ENCODE data around the gene SRGAP1.

Gene SRGAP1

GRCh38 chr12:64178122-64178521, 333.6 kb downstream of the SRGAP1 start:
- Histone ChIP-seq H3K9ac (ENCODE audit: low read length) (no peak overlapping the region), H3K4me2 (ENCODE audit: low read length) (no peak overlapping the region), H3K27ac (ENCODE audit: low read depth, low read length, poor library complexity, severe bottlenecking) (no peak overlapping the region), H4K20me1 (ENCODE audit: insufficient read depth, low read length) (no peaks in the 10 kb centered on the region), H3K4me1 (ENCODE audit: insufficient read depth, low read length, severe bottlenecking) (no peaks in the 10 kb centered on the region), H3K9me2 (ENCODE audit: low read depth, low read length) (no peaks in the 10 kb centered on the region), H3K4me3 (ENCODE audit: low read depth, low read length, poor library complexity, severe bottlenecking) (no peak overlapping the region), H3F3A (ENCODE audit: insufficient read depth, low read length) (no peaks in the 10 kb centered on the region), H2AFZ (ENCODE audit: low read length) (no peak overlapping the region), H3K36me3 (ENCODE audit: insufficient read depth, low read length) (no peaks in the 10 kb centered on the region), H3K27me3 (ENCODE audit: insufficient read depth, low read length) (no peaks in the 10 kb centered on the region), H3K9me3 (ENCODE audit: low read length) (no peaks in the 10 kb centered on the region), H3K79me2 (ENCODE audit: insufficient read depth, low read length) (no peaks in the 10 kb centered on the region)
- TF ChIP-seq CTCF (IDR thresholded peaks at IDR 0.05; ENCODE audit: low read length) (no peak), EZH2 (IDR thresholded peaks at IDR 0.05; ENCODE audit: borderline replicate concordance, low read length) (no peak)

DNA sequence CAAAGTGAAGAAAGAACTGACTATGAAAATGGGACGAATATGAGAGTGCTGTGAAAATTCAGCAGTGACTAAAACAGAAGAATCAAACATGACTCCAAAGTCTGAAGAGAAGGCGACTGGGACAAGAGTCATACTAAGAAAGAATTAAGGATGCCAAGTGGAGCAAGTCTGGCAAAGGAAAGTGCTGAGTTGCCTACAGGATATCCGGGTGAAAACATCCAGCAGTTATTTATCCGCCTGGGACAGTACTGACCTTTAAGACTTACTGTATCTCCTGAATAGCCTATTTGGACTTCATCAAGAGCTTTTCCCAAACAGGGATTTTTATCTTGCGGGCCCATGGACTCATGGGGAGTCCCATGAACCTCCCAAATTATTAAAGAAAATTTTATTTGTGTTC, 336.5 kb downstream of the SRGAP1 start:
- Histone ChIP-seq H3K4me3 (ENCODE audit: low read depth, low read length, poor library complexity, severe bottlenecking) (no peak overlapping the region), H3K9ac (ENCODE audit: low read length) (no peak overlapping the region)

DNA sequence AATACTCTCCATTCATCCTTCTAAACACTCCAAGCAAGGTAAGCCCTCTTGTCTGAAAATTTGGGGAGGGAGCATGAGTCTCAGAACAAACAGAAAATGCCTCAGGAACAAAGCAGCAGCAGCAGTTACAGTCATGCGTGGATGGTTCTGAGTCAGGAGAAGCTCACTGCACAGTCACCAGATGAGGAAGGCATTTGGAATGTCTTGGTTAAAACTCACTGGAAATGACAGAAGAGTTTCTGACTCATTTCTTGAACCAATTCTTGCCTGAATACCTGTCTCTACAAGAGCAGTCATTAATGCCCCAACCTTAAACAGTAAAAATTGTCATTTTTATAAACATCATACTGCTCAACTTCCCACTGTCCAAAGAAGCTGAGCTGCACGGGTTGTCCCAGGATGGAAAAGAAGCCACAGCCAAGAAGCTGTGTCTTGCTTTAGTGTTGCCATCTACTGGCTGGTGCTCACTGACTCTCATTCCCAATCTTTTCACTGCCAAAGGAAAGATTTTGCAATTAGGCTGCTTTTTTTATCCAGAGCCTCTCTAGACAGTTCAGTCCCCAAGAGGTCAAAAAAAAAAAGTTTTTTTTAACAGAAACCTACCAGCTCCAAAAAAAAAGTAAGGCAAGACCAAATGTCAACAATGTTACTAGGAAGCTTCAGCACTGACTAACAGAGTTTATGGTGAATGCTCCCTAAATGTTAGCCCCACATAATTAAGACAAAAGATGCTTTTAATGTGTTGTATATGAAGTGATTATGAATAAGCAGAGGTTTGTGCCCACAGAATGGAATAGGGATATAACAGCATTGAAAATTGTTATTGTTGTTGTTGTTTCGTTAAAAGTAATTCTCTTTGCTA, 337.2 kb downstream of the SRGAP1 start:
- TF ChIP-seq EZH2 (IDR thresholded peaks at IDR 0.05; ENCODE audit: borderline replicate concordance, low read length) (no peak), CTCF (IDR thresholded peaks at IDR 0.05; ENCODE audit: low read length) (peak; percentile 21; the same call in 1 of the 2 replicates)
- H3K9me3 ChIP-seq (ENCODE audit: low read length), result no peaks in the 10 kb centered on the region
- no peaks in the 10 kb centered on the region for H3K36me3 ChIP-seq (ENCODE audit: insufficient read depth, low read length)
- H3F3A ChIP-seq (ENCODE audit: insufficient read depth, low read length), result no peaks in the 10 kb centered on the region
- no peaks in the 10 kb centered on the region for H3K9me2 ChIP-seq (ENCODE audit: low read depth, low read length)
- H4K20me1 ChIP-seq (ENCODE audit: insufficient read depth, low read length), result no peaks in the 10 kb centered on the region
- no peaks in the 10 kb centered on the region for H3K79me2 ChIP-seq (ENCODE audit: insufficient read depth, low read length)
- H3K9ac ChIP-seq (ENCODE audit: low read length), result no peak overlapping the region
- no peak overlapping the region for H3K4me3 ChIP-seq (ENCODE audit: low read depth, low read length, poor library complexity, severe bottlenecking)
- no peak overlapping the region for H2AFZ ChIP-seq (ENCODE audit: low read length)
- H3K4me2 ChIP-seq (ENCODE audit: low read length), result no peak overlapping the region
- H3K4me1 ChIP-seq (ENCODE audit: insufficient read depth, low read length, severe bottlenecking), result no peaks in the 10 kb centered on the region
- H3K27ac ChIP-seq (ENCODE audit: low read depth, low read length, poor library complexity, severe bottlenecking), result no peak overlapping the region
- H3K27me3 ChIP-seq (ENCODE audit: insufficient read depth, low read length), result no peaks in the 10 kb centered on the region

More for the DNA sequence above, 336.5 kb downstream of the SRGAP1 start:
- Histone ChIP-seq H3F3A (ENCODE audit: insufficient read depth, low read length) (no peaks in the 10 kb centered on the region), H3K27ac (ENCODE audit: low read depth, low read length, poor library complexity, severe bottlenecking) (no peak overlapping the region), H3K9me2 (ENCODE audit: low read depth, low read length) (no peaks in the 10 kb centered on the region), H3K79me2 (ENCODE audit: insufficient read depth, low read length) (no peaks in the 10 kb centered on the region), H2AFZ (ENCODE audit: low read length) (no peak overlapping the region), H3K36me3 (ENCODE audit: insufficient read depth, low read length) (no peaks in the 10 kb centered on the region), H3K4me2 (ENCODE audit: low read length) (no peak overlapping the region), H4K20me1 (ENCODE audit: insufficient read depth, low read length) (no peaks in the 10 kb centered on the region), H3K27me3 (ENCODE audit: insufficient read depth, low read length) (no peaks in the 10 kb centered on the region), H3K4me1 (ENCODE audit: insufficient read depth, low read length, severe bottlenecking) (no peaks in the 10 kb centered on the region), H3K9me3 (ENCODE audit: low read length) (no peaks in the 10 kb centered on the region)
- TF ChIP-seq EZH2 (IDR thresholded peaks at IDR 0.05; ENCODE audit: borderline replicate concordance, low read length) (no peak), CTCF (IDR thresholded peaks at IDR 0.05; ENCODE audit: low read length) (no peak)

Data from OCI-LY1 (cell line).